ENCODE results near the gene GSG1L.
"Not testable (repeated sequence)": the region's sequence is repeated elsewhere in the genome, so short reads cannot be mapped to it uniquely, and the experiment has no call there.

Gene GSG1L

DNA sequence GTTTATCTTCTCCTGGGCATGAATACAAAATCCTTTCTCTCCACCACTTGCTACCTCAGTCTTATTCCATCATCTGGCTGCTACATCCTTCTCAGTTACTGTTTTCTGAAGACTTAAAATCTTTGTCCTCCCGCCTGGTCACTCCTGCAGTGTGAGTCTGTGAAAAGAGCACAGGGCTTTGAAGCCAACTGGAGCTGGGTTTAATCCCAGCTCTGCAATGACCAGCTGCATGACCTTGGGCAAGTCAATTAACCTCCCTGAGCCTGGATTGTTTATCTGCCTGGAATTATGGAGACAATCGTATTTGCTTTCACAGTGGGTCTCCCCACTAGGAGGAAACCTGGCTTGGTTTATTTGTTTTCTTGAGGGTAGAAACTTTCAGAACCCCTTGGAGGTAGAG lies 183.2 kb downstream of the GSG1L start:
- DNase-seq = no peak

GRCh38 chr16:27879601-27880247 lies 183.8 kb downstream of the GSG1L start:
- DNase-seq = no peak

- not testable (repeated sequence) for DNase-seq
These were observed 190.9 kb downstream of the GSG1L start for GRCh38 chr16:27872627-27873026.

GRCh38 chr16:27870116-27870798 lies 193.3 kb downstream of the GSG1L start:
- DNase-seq = no peak

GRCh38 chr16:27869411-27869810 lies 194.1 kb downstream of the GSG1L start:
- no peak for DNase-seq

- DNase-seq = no peak
These were observed 195.3 kb downstream of the GSG1L start for GRCh38 chr16:27868180-27868579.

GRCh38 chr16:27867122-27868110 lies 196.1 kb downstream of the GSG1L start:
- DNase-seq = peak; percentile 8

GRCh38 chr16:27863377-27863776 lies 200.1 kb downstream of the GSG1L start:
- no peak for DNase-seq

DNA sequence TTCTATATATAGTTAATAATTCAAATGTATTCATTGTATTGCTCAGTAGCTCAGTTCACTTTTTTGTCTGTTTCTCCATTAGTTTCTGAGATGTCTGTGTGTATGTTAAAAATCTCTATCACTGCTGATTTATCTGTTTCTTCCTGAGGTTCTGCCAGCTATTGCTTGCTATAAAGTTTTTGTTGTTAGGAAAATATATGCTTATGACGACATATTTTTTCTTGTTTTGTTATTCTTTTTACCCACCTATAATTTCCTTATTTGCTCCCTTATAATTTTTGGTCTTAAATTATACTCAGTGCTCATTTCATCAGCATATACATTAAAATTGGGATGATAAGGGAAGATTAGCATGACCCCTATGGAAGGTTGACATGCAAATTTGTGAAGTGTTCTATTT lies 200.6 kb downstream of the GSG1L start:
- no peak for DNase-seq

DNA sequence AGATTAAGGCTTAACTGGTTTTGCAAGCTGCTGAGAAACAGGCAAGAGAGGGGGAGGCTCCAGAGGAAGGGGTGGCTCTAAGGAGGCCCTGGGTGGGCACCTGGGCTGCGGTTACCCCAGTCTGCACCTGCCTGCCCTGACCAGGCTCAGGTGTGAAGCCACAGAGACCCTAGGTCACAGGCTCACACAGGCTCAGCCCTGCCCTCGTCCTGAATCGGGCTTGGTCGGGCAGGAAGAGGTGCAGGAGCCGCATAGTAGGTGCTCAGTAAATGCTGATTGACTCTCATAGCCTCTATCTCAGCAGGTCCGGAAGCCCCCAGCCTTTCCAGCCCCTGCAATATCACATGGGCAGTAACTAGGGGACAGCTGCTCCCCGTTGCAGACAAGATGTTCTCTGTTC lies 203.4 kb downstream of the GSG1L start:
- DNase-seq = no peak

GRCh38 chr16:27859020-27859419 lies 204.5 kb downstream of the GSG1L start:
- DNase-seq = no peak

DNA sequence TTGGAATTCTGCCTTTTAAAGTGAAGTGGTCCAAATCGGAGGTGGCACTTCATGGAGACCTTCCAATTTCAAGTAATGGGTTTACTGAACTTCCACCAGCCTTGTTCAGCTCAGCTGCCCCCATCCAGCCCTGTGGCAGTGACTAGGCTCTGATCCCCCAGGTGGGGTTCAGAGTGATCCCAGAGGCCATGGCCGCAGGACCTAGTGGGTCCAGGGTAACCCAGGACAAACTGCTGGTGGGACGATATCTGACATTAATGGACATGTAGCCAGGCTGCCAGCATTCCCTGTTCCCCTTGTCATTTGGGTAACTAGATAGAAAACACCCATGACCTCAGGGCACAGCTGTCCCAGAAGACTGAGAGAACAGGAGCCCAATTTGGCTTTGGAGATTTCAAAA lies 209.9 kb downstream of the GSG1L start:
- no peak for DNase-seq

- no peak for DNase-seq
These were observed 210.4 kb downstream of the GSG1L start for GRCh38 chr16:27853101-27853500.

DNA sequence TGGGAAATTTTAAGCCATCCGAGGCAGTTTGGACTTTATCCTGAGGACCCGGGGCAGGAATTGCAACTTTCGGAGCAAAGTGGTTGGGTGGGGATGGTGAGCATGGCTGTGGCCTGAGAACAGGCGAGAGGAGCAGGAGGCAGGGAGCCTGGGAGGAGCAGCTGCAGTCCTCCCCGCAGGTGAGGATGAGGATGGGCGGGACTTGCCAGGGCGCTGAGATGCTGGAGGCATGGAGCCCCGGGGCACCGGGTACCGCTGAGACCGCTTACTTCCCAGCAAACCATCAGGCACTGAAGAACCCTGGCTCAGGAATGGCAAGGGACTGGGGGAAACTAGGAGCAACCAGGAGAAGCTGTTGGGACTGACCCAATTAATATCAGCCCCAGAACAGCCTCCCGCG lies 210.8 kb downstream of the GSG1L start:
- DNase-seq = no peak

GRCh38 chr16:27852116-27852515 lies 211.4 kb downstream of the GSG1L start:
- DNase-seq = no peak

GRCh38 chr16:27851586-27851985 lies 211.9 kb downstream of the GSG1L start:
- DNase-seq = no peak

DNA sequence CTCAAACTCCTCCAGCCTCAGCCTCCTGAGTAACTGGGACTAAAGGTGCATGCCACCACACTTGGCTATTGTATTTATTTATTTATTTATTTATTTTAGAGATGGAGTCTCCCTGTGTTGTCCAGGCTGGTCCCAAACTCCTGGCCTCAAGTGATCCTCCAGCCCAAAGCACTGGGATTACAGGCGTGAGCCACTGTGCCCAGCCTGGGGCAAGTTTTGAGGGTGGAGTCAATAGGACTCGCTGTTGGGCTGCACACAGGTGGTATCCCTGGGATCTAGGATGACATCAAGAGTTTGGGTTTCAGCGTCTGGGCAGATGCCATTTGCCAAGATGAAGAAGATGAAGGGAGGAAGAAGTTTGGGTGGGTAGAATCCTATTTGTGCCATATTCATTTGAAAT lies 213.9 kb downstream of the GSG1L start:
- DNase-seq = no peak

DNA sequence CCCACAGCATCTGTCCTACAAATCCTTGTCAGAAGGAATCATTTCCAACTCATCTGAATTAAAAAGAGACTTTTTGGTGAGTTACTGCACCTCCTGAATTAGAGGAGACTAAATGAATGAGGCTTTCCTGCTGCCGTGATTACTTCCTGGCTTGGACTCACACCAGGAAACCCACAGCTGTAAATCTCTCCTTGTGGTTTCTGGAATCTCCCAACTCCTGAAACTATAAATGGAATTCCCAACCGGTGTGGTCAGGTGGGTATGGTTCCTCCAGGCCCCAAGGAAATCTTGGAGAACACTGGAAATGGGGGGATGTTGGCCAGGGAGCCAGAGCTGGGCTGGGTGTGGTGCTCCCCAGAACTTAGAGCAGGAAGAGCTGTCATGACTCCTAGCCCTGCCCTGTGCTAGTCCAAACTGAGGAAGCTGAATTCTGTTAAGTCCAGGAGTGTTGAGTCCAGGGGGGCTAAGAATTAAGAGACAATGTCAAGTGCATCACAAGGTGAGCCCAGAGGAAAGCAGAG lies 216.4 kb downstream of the GSG1L start:
- no peak for DNase-seq

DNA sequence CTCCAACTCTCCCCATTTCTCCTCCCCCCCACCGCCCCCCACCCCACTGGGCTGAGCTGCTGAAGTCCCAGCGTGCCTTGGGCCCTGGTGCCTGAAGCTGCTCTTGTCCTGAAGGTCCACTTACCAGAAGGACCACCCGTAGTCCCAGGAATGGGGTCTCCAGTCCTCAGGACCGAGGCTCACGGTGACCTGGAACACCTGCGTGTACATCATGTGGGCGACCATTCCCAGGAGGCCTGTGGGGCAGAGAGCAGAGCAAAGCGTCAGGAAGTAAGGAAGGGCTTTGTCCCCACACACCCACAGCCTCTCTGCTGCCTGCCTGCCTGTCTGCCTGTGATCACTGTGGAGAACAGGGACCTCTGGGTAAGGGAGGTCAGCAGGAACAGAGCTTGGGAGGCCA lies 218.7 kb downstream of the GSG1L start:
- no peak for DNase-seq

DNA sequence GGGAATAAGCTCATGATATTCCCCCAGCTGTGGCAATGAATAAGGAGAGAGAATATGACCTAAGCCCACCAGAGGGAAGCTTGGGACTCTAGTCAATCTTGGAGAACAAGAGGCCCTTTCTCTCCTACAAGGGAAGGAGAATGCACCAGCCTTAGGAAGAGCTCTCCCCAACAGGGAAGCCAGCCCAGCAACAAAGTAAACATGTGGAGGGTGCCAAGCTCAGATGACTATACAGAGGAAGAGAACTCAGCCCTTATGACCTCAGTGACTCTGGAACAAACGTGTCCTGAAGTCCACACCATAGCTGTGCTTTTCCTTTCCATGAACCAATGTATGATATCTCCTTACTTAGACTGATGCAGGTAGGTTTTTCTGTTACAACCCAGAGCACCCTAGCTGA lies 219.7 kb downstream of the GSG1L start:
- no peak for DNase-seq

- no peak for DNase-seq
These were observed 221.6 kb downstream of the GSG1L start for GRCh38 chr16:27841911-27842310.

GRCh38 chr16:27841061-27841801 lies 222.3 kb downstream of the GSG1L start:
- DNase-seq = no peak

All from activated effector memory CD4-positive, alpha-beta T cell treated with Interleukin-2 at 50 U/mL for 16 hours (primary cell).